ENCODE results near the gene OR10A2.
"Not testable (repeated sequence)": the region's sequence is repeated elsewhere in the genome, so short reads cannot be mapped to it uniquely, and the experiment has no call there.

The OR10A2 gene

GRCh38 chr11:6888830-6889229 is 26.0 kb downstream of the OR10A2 start:
- DNase-seq = no peak

- no peak for DNase-seq
Measured at GRCh38 chr11:6889835-6890234, 27.0 kb downstream of the OR10A2 start.

GRCh38 chr11:6892400-6892799 is 29.5 kb downstream of the OR10A2 start, which contains the start of gene OR2D2:
TSS of gene OR2D2 (minus strand) at chr11:6892500. CDS start at chr11:6892500, 0 bp downstream.
- no peak for DNase-seq

GRCh38 chr11:6894097-6894496 is 31.2 kb downstream of the OR10A2 start:
- no peak for DNase-seq

DNA sequence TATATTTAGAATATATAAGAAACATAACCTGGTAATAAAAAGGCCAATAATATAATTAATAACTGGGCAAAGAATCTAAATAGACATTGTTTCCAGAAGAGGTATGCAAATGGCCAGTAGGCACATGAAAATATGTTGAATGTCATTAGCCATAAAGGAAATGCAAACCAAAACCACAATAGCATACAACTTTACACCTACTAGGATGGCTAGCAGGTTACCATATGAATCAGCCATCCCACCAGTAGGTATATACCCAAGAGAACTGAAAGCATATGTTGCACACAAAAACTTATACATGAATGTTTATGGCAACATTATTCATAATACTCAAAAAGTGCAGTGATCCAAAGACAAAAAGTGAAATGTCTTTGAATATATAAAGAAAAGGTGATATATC is 32.2 kb downstream of the OR10A2 start:
- no peak for DNase-seq

DNA sequence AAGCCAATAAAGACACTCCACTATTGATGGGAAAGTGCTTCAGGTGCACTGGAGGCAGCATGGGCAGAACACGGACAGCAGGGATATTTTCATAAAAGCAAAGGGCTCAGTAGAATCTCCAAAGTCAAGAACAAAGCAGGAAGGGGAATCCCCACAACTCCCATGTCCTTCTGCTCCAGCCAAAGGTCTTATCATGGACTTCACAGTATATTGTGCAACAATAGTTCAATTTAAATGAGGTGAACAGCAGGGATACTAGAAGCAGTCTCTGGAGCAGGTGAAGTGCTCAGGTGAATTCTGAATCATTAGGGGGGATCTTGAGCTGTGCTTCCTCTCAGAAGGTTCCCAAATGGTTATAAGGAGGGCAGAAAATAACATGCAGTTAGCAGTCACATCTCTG is 36.1 kb downstream of the OR10A2 start:
- DNase-seq = no peak

- DNase-seq = no peak
Measured at GRCh38 chr11:6900327-6900999, 37.6 kb downstream of the OR10A2 start.

DNA sequence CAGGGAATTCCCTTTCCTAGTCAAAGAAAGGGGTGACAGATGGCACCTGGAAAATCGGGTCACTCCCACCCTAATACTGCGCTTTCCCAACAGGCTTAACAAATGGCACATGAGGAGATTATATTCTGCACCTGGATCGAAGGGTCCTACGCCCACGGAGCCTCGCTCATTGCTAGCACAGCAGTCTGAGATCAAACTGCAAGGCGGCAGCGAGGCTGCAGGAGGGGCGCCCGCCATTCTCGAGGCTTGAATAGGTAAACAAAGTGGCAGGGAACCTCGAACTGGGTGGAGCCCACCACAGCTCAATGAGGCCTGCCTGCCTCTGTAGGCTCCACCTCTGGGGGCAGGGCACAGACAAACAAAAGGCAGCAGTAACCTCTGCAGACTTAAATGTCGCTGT is 41.9 kb downstream of the OR10A2 start:
- not testable (repeated sequence) for DNase-seq

DNA sequence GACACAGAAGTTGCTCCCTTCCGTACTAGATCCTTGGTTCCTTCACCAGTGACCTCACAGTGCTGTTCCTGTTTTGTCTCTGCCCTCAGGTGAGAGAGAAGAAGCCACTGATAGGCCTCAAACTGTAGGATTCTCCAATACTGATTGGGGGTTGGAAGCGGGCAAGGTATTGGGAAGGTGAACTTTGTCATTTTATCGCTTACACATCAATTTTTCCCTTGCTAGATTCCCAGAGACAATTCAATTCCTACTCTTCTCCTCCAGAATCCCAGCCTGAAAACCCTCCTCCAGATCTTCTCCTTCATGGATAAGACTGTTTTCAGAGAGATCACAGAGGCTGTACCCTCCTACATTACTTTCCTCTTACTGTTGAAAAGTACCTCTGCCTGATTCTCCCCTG is 48.5 kb downstream of the OR10A2 start:
- DNase-seq = no peak

DNA sequence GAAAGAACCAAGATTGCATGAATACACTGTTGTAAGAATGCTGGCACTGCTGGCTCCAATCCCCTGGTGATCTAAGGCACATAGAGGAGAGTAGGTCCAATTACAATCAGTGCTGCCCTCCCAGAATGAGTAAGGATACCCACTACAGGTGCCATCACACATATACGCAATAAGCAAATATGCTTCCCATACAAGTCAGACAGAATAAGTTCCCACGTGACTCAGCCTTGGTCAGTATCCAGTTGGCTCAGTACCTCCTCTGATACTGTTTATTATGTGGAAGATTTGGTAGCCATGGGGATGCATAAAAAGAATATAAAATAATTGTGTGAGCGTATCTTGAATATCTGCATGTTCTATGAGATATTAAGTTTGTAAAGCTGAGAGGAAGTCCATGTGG is 49.1 kb downstream of the OR10A2 start:
- DNase-seq = no peak

DNA sequence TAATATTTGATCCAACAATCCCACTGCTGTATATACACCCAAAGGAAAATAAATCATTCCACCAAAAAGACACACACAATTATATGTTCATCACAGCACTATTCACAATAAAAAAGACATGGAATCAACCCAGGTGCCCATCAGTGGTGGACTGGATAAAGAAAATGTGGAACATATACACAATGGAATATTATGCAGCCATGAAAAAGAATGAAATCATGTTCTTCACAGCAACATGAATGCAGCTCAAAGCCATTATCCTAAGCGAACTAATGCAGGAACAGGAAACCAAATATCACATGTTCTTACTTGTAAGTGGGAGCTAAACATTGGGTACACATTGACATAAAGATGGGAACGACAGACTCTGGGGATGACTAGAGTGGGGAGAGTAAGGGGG is 56.8 kb downstream of the OR10A2 start:
- no peak for DNase-seq

GRCh38 chr11:6920702-6921101 is 57.8 kb downstream of the OR10A2 start, which contains the start of gene OR2D3:
TSS of gene OR2D3 (plus strand) at chr11:6921002. CDS start at chr11:6921002, 0 bp downstream.
- DNase-seq = no peak
